Measurements from ENCODE around the gene CRLF2. TPM values are rescaled to one million over a fixed set of nuclear protein-coding genes. Genes with fewer than 3 reads are reported as not detected.

The CRLF2 gene
- total and polyA plus RNA-seq, 2 of the 8 experiments (the other 6 are each of a cell fraction or from before 2014, with no cell fraction given), result 0.06 TPM; not detected in 1

DNA sequence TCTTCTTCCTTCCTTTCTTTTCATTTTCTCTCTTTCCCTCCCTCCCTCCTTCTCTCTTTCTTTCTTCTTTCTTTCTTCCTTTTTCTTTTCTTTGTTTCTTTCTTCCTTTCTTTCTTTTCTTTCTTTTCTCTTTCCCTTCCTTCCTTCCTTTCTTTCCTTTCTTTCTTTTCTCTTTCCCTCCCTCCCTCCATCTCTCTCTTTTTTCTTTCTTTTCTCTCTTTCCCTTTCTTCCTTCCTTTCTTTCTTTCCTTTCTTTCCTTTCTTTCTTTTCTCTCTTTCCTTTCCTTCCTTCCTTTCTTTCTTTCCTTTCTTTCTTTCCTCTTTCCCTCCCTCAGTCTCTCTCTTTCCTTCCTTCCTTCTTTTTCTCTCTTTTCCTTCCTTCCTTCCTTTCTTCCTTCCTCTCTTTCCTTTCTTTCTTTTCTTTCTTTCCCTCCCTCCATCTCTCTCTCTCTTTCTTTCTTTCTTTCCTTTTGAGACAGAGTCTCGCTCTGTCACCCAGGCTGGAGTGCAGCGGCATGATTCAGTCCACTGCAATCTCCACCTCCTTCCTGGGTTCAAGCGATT is 44.4 kb downstream of the CRLF2 start:
- H2BK20ac ChIP-seq (ENCODE audit: low read length), result no peak overlapping the region
- H3K9ac ChIP-seq (replicated peaks in 1 of 4; ENCODE audit: extremely low read depth in 1 of 4, low read depth in 3 of 4, low read length in 3 of 4), result no peak overlapping the region
- no peak overlapping the region for H2BK120ac ChIP-seq (replicated peaks; ENCODE audit: low read depth, low read length)
- DNase-seq (ENCODE audit: low read depth in 1 of 2, low spot score in 2 of 2), result no peak
- peaks cover 1 to 11% (median 4%) of the 10 kb centered on the region in 4 experiments; a peak in 4 of 7 replicates for H3K4me1 ChIP-seq (replicated peaks in 1 of 4; ENCODE audit: control insufficient read depth in 3 of 4, insufficient read depth in 4 of 4, low read length in 3 of 4)
- H2AFZ ChIP-seq (ENCODE audit: low read length), result no peak overlapping the region
- no peak for FAIRE-seq
- no peaks in the 10 kb centered on the region for H3K27me3 ChIP-seq (replicated peaks in 1 of 4; ENCODE audit: control insufficient read depth in 3 of 4, extremely low read depth in 1 of 4, insufficient read depth in 3 of 4, low read length in 3 of 4)
- CTCF ChIA-PET (ENCODE audit: partially characterized antibody), result no interaction called here
- peaks cover 0 to 3% of the 10 kb centered on the region in 2 experiments; a peak in 1 of 4 replicates for H3K9me3 ChIP-seq (ENCODE audit: insufficient read depth in 2 of 2, low read depth in 1 of 2, low read length in 1 of 2)
- 85% methylated on average over 3 of the region's 3 CpGs; no CpG with 5 or more reads in 1 of the 2 experiments for WGBS, 2 experiments (ENCODE audit: extremely low coverage in 1 of 2, insufficient coverage in 1 of 2, insufficient read length in 1 of 2, insufficient replicate concordance in 2 of 2, low coverage in 1 of 2, low lambda C conversion rate in 2 of 2, missing lambda C conversion rate in 1 of 2)
- TF ChIP-seq PHF8 (conservative IDR thresholded peaks at IDR 0.05; ENCODE audit: low read depth, low read length), result no peak
- no peak for TF ChIP-seq YY1 (IDR thresholded peaks at IDR 0.05; ENCODE audit: low read depth, low read length)
- no peak for TF ChIP-seq SIN3A (conservative IDR thresholded peaks at IDR 0.05 in 1 of 2, IDR thresholded peaks at IDR 0.05 in 1 of 2; ENCODE audit: low read depth in 1 of 2, low read length in 2 of 2)
- no peak for TF ChIP-seq NANOG (IDR thresholded peaks at IDR 0.05; ENCODE audit: insufficient read depth, low read depth, low read length, poor library complexity, severe bottlenecking)
- TF ChIP-seq TEAD4 (IDR thresholded peaks at IDR 0.05; ENCODE audit: low read depth, low read length), result no peak
- no peak for TF ChIP-seq KDM4A (IDR thresholded peaks at IDR 0.05; ENCODE audit: low read depth, low read length, severe bottlenecking)
- no peak overlapping the region for H3K4me3 ChIP-seq (ENCODE audit: extremely low read depth in 1 of 4, insufficient read depth in 2 of 4, low read depth in 3 of 4, low read length in 4 of 4)
- H3K36me3 ChIP-seq (ENCODE audit: control insufficient read depth in 2 of 4, insufficient read depth in 4 of 4, low read length in 3 of 4), result no peaks in the 10 kb centered on the region
- POLR2A ChIA-PET (ENCODE audit: partially characterized antibody), result no interaction called here
- no peak overlapping the region for H3K14ac ChIP-seq (ENCODE audit: insufficient read length)
- H2BK15ac ChIP-seq (ENCODE audit: low read length), result no peak overlapping the region
- H3K23me2 ChIP-seq (ENCODE audit: low read depth, low read length), result peaks cover 1% of the 10 kb centered on the region; the same call in 1 of the 2 replicates
- no peak overlapping the region for H2AK5ac ChIP-seq (ENCODE audit: low read depth, low read length)
- no peak overlapping the region for H4K91ac ChIP-seq (replicated peaks; ENCODE audit: insufficient read length, low read length)
- no peak overlapping the region for H2BK5ac ChIP-seq (ENCODE audit: low read depth, low read length)
- H3K27ac ChIP-seq (ENCODE audit: low read depth, low read length), result no peak overlapping the region
- H3K56ac ChIP-seq (replicated peaks; ENCODE audit: insufficient read length, low read depth, low read length), result no peak overlapping the region
- no peak overlapping the region for H2BK12ac ChIP-seq (ENCODE audit: low read depth, low read length)
- H3K23ac ChIP-seq (ENCODE audit: insufficient read length), result no peak overlapping the region
- H3K4me2 ChIP-seq (ENCODE audit: insufficient read depth in 1 of 2, low read depth in 2 of 2, low read length in 2 of 2), result no peak overlapping the region
- H4K20me1 ChIP-seq (replicated peaks in 1 of 2; ENCODE audit: control insufficient read depth in 1 of 2, insufficient read depth in 2 of 2, low read length in 2 of 2), result no peaks in the 10 kb centered on the region
- H3K18ac ChIP-seq (ENCODE audit: extremely low read depth, low read length), result no peak overlapping the region
- H4K8ac ChIP-seq (ENCODE audit: extremely low read depth, insufficient read depth, low read length), result no peak overlapping the region
- H3K79me2 ChIP-seq (ENCODE audit: control insufficient read depth in 1 of 2, insufficient read depth in 2 of 2, low read length in 2 of 2), result no peaks in the 10 kb centered on the region
- no peaks in the 10 kb centered on the region for H3K79me1 ChIP-seq (ENCODE audit: low read depth, low read length)
- H3K4ac ChIP-seq (replicated peaks; ENCODE audit: insufficient read length, low read depth, low read length), result no peak overlapping the region
- H4K5ac ChIP-seq (ENCODE audit: insufficient read length, low read depth, low read length), result no peak overlapping the region
